Neuron (in vitro differentiated cells): ENCODE measurements around the gene GYG2.
"Not testable (repeated sequence)": the region's sequence is repeated elsewhere in the genome, so short reads cannot be mapped to it uniquely, and the experiment has no call there.

Experiments used
- H2AFZ ChIP-seq: one replicate; pipeline ENCODE4 v1.6.1; 2013; ENCODE audit warnings: low read depth, mild to moderate bottlenecking, inconsistent platforms, low read length, moderate library complexity
- H3K27me3 ChIP-seq: one replicate; pipeline ENCODE4 v1.6.1; 2013; ENCODE audit warnings: low read length; ENCODE audit not compliant: insufficient read depth
- H3K36me3 ChIP-seq: one replicate; pipeline ENCODE4 v1.6.1; 2013; ENCODE audit warnings: low read length; ENCODE audit not compliant: insufficient read depth
- H3K4me1 ChIP-seq: one replicate; pipeline ENCODE4 v1.6.1; 2013; ENCODE audit warnings: low read length; ENCODE audit not compliant: insufficient read depth
- H3K4me3 ChIP-seq: 2 replicates; pipeline ENCODE4 v1.5.1; 2013; ENCODE audit warnings: mild to moderate bottlenecking, low read length, moderate library complexity
- H3K9me3 ChIP-seq: one replicate; pipeline ENCODE4 v1.6.1; 2013; ENCODE audit warnings: low read length

The GYG2 gene

DNA sequence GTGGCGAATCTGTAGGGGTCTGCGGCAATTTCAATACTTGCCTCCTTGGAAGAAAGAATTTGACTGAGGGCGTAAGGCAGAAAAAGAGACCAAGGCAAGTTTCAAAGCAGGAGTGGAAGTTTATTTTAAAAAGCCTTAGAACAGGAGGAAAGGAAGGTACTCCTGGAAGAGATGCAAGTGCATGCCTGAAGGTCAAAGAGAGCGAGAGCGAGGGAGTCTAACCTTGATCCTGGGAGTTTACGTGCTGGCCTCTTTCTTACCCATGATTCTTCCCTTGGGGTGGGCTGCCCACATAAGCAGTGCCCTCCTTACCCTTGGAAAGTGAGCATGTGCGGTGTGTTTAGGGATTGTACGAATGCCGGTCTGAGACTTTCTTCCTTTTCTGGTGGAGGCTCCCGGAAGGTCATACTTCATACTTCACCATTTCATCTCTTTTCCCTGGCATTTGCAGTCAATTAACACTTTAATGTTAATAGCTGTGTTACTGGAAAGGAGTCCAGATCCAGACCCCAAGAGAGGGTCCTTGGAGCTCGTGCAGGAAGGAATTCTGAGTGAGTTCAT is 60.4 kb downstream of the GYG2 start:
- H2AFZ ChIP-seq: no peak overlapping the region
- no peaks in the 10 kb centered on the region for H3K9me3 ChIP-seq
- peaks cover 12% of the 10 kb centered on the region for H3K36me3 ChIP-seq
- no peaks in the 10 kb centered on the region for H3K27me3 ChIP-seq
- H3K4me3 ChIP-seq: no peak overlapping the region
- peaks cover 6% of the 10 kb centered on the region for H3K4me1 ChIP-seq

- not testable (repeated sequence) for H3K9me3 ChIP-seq, H3K4me3 ChIP-seq, H3K27me3 ChIP-seq, H3K36me3 ChIP-seq, H2AFZ ChIP-seq, H3K4me1 ChIP-seq
Measured at GRCh38 chrX:2889706-2890490, 61.2 kb downstream of the GYG2 start.

DNA sequence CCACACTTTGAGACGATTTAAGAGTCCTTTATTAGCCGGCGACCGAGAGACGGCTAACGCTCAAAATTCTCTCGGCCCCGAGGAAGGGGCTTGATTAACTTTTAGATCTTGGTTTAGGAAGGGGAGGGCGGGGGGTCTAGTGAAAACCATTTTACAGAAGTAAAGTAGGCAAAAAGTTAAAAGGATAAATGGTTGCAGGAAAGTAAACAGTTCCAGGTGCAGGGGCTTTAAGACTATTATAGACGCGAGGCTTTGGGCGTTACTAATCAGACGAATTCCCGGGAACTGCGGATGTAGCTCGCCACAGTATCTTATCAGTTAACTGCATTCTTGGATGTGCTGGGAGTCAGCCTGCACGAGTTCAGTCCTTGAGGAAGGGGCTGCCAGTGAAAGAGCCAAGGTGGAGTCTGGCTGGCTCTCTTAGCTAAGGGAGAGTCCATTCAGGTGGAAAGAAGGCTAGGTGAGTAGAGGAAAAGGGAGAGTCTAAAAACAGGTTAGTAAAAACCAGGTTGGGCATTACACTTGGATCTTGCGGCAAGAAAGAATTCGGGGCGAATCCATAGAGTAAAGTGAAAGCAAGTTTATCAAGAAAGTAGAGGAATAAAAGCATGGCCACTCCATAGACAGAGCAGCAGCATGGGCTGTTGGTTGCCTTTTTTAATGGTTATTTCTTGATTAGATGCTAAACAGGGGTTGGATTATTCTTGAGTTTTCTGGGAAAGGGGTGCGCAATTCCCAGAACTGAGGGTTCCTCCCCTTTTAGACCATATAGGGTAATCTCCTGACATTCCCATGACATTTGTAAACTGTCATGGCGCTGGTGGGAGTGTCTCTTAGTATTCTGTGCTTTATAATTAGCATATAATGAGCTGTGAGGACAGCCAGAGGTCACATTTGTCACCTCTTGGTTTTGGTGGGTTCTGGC is 62.1 kb downstream of the GYG2 start:
- H3K4me3 ChIP-seq, H3K36me3 ChIP-seq, H2AFZ ChIP-seq, H3K27me3 ChIP-seq, H3K4me1 ChIP-seq, H3K9me3 ChIP-seq: not testable (repeated sequence)

DNA sequence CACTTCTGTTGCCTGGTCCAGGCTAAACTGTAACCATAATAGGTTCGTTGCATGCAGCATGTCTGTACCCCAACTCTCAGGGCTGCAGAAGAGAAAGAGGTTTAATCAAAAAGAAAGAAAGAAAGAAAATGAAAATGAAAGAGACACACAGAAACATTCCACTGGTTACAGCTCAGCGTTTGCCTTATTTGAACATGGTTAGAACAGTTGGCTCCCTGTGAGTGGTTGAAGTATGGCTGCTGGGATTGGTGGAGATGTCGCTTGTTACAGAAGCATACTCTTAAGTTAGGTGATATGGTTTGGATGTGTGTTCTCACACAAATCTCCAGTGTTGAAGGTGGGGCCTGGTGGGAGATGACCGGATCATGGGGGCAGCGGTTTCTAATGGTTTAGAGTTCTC is 64.1 kb downstream of the GYG2 start:
- no peak overlapping the region for H2AFZ ChIP-seq
- H3K4me1 ChIP-seq: peaks cover 11% of the 10 kb centered on the region
- no peaks in the 10 kb centered on the region for H3K9me3 ChIP-seq
- peaks cover 8% of the 10 kb centered on the region for H3K36me3 ChIP-seq
- H3K4me3 ChIP-seq: no peak overlapping the region
- H3K27me3 ChIP-seq: no peaks in the 10 kb centered on the region

- no peak overlapping the region for H2AFZ ChIP-seq
- peaks cover 13% of the 10 kb centered on the region for H3K4me1 ChIP-seq
- no peaks in the 10 kb centered on the region for H3K27me3 ChIP-seq
- H3K9me3 ChIP-seq: no peaks in the 10 kb centered on the region
- H3K36me3 ChIP-seq: peaks cover 8% of the 10 kb centered on the region
- no peak overlapping the region for H3K4me3 ChIP-seq
Measured at GRCh38 chrX:2894885-2895292, 66.2 kb downstream of the GYG2 start.

DNA sequence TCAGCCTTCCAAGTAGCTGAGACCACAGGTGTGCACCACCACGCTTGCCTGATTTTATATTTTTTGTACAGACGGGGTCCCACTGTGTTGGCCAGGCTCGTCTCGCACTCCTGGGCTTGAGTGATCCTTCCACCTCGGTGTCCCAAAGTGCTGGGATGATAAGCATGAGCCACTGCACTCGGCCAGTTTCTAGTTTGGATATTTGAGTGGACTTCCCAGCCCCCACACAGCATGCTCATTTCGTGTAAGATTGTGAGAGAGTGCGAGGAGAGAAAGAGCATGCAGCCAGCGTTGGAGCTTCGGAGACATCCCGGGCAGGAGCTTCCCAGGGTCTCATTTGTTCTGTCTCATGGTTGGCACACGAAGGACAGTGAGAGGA is 68.6 kb downstream of the GYG2 start:
- Histone ChIP-seq H3K27me3 (no peaks in the 10 kb centered on the region), H3K4me1 (peaks cover 7% of the 10 kb centered on the region), H2AFZ (no peak overlapping the region), H3K36me3 (peaks cover 8% of the 10 kb centered on the region), H3K4me3 (no peak overlapping the region), H3K9me3 (peaks cover 5% of the 10 kb centered on the region)

GRCh38 chrX:2897690-2898623 is 69.2 kb downstream of the GYG2 start:
- not testable (repeated sequence) for H3K36me3 ChIP-seq, H3K4me1 ChIP-seq, H2AFZ ChIP-seq, H3K4me3 ChIP-seq, H3K27me3 ChIP-seq, H3K9me3 ChIP-seq

GRCh38 chrX:2898846-2899512 is 70.2 kb downstream of the GYG2 start:
- Histone ChIP-seq H3K36me3 (no peaks in the 10 kb centered on the region), H3K27me3 (no peaks in the 10 kb centered on the region), H2AFZ (no peak overlapping the region), H3K9me3 (peaks cover 14% of the 10 kb centered on the region), H3K4me3 (no peak overlapping the region), H3K4me1 (peaks cover 7% of the 10 kb centered on the region)

- no peak overlapping the region for H2AFZ ChIP-seq
- H3K36me3 ChIP-seq: peaks cover 4% of the 10 kb centered on the region
- peaks cover 7% of the 10 kb centered on the region for H3K4me1 ChIP-seq
- H3K9me3 ChIP-seq: peaks cover 14% of the 10 kb centered on the region
- H3K4me3 ChIP-seq: no peak overlapping the region
- no peaks in the 10 kb centered on the region for H3K27me3 ChIP-seq
Measured at GRCh38 chrX:2901367-2902036, 72.8 kb downstream of the GYG2 start.

DNA sequence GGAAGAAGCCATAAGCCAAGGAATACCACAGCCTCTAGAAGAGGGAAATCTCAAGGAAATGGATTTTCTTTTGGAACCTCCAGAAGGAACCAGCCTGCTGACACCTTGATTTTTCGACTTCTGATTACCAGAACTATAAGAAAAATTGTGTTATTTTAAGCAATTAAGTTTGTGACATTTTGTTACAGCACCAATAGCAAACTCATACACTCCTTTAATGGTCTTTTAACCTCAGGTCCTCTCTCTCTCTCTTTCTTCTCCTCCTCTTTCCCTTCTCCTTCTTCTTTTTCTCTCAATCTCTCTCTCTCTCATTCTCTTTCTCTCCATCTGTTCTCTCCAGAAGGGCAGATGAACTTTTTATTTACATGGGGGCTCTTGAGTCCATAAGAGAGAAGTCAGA is 74.1 kb downstream of the GYG2 start:
- H2AFZ ChIP-seq: no peak overlapping the region
- H3K9me3 ChIP-seq: peaks cover 14% of the 10 kb centered on the region
- peaks cover 2% of the 10 kb centered on the region for H3K4me1 ChIP-seq
- H3K27me3 ChIP-seq: no peaks in the 10 kb centered on the region
- no peak overlapping the region for H3K4me3 ChIP-seq
- peaks cover 4% of the 10 kb centered on the region for H3K36me3 ChIP-seq

DNA sequence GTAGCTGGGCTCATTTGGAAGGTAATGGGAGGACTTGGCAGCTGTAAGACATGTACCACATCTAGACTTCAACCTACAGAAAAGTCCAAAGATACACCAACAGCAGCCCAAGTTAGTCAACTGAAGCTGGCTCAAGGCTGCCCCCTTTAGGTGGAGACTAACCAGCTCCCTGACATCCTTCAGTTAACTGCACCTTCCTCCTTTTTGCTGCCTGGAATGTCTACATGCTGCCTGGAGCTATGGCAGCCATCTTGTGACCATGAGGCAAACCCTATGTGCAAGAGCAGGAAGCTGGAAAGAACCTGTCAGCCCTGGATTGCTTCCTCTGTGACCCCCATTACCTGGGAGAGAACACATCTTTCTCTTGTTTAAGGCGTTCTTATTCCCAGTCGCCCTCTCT is 74.6 kb downstream of the GYG2 start:
- peaks cover 14% of the 10 kb centered on the region for H3K9me3 ChIP-seq
- peaks cover 4% of the 10 kb centered on the region for H3K36me3 ChIP-seq
- H3K4me3 ChIP-seq: no peak overlapping the region

DNA sequence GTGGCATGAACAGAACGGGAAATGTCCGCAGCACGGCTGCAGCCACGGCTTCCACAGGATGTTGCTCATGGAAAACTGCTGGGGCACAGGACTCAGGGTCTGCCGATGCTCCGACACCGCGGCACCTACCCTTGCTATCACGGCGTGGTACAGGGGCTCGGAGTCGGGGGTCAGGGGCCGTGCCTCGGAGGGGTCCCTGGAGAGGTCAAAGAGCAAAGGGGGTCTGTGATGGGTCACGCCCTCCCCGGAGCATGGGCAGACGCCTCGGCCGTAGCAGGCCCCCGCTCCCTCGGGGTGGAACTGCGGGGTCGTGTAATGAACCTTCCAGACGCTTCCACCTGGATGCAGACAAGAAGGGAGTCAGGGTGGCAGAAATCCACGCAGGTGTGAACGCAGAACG is 78.6 kb downstream of the GYG2 start:
- Histone ChIP-seq H3K4me3 (no peak overlapping the region), H3K9me3 (peaks cover 10% of the 10 kb centered on the region), H3K36me3 (peaks cover 4% of the 10 kb centered on the region), H3K27me3 (no peaks in the 10 kb centered on the region), H2AFZ (no peak overlapping the region), H3K4me1 (no peaks in the 10 kb centered on the region)

More for the DNA sequence above, 74.6 kb downstream of the GYG2 start:
- Histone ChIP-seq H3K27me3 (no peaks in the 10 kb centered on the region), H3K4me1 (no peaks in the 10 kb centered on the region), H2AFZ (no peak overlapping the region)
